ENCODE measurements around the gene KAZN. TPM values are rescaled to one million over a fixed set of nuclear protein-coding genes. Genes with fewer than 3 reads are reported as not detected.

Gene KAZN
- total and polyA plus RNA-seq, 10 donors: 20.0 to 245 (median 144) TPM

GRCh38 chr1:15031251-15031933, 432.9 kb downstream of the KAZN start:
- no peaks in the 10 kb centered on the region for H3K27me3 ChIP-seq (replicated peaks in 1 of 7)
- no peaks in the 10 kb centered on the region for H3K9me3 ChIP-seq
- peaks cover 0 to 22% (median 3%) of the 10 kb centered on the region in 6 donors for H3K36me3 ChIP-seq
- H3K4me3 ChIP-seq: no peak overlapping the region
- DNase-seq: no peak
- H3K4me1 ChIP-seq: peaks cover 0 to 66% (median 36%) of the 10 kb centered on the region in 6 donors
- WGBS, 5 donors: 81 to 85% (median 84%) methylated on average over 6 to 8 of the region's 8 CpGs
- H3K27ac ChIP-seq: peak overlapping the region in 5 of 8 donors; percentile 9 to 56 (median 30)
- TF ChIP-seq CTCF (IDR thresholded peaks at IDR 0.05 in 8 of 11, conservative IDR thresholded peaks at IDR 0.05 in 3 of 11) (no peak), POLR2A (IDR thresholded peaks at IDR 0.05) (no peak), POLR2AphosphoS5 (IDR thresholded peaks at IDR 0.05) (no peak)
- intact Hi-C loops (cut with DNase I; ENCODE audit: low total_unique reads): no loop called here

GRCh38 chr1:15033264-15033663, 434.8 kb downstream of the KAZN start:
- H3K36me3 ChIP-seq: peaks cover 0 to 41% (median 8%) of the 10 kb centered on the region in 6 donors
- peaks cover 0 to 49% (median 25%) of the 10 kb centered on the region in 6 donors for H3K4me1 ChIP-seq
- peak overlapping the region in 3 of 8 donors; percentile 2 to 21 (median 4) for H3K27ac ChIP-seq
- no peak overlapping the region for H3K4me3 ChIP-seq
- H3K9me3 ChIP-seq: no peaks in the 10 kb centered on the region
- TF ChIP-seq POLR2A (IDR thresholded peaks at IDR 0.05) (no peak), POLR2AphosphoS5 (IDR thresholded peaks at IDR 0.05) (no peak), CTCF (IDR thresholded peaks at IDR 0.05 in 8 of 11, conservative IDR thresholded peaks at IDR 0.05 in 3 of 11) (no peak)
- H3K27me3 ChIP-seq (replicated peaks in 1 of 7): no peaks in the 10 kb centered on the region
- intact Hi-C loops (cut with DNase I; ENCODE audit: low total_unique reads): no loop called here
- WGBS, 5 donors: 57 to 75% (median 60%) methylated on average over 4 of the region's 4 CpGs
- DNase-seq: no peak

GRCh38 chr1:15034656-15035055, 436.2 kb downstream of the KAZN start:
- TF ChIP-seq CTCF (IDR thresholded peaks at IDR 0.05 in 8 of 11, conservative IDR thresholded peaks at IDR 0.05 in 3 of 11) (no peak), POLR2AphosphoS5 (IDR thresholded peaks at IDR 0.05) (no peak), POLR2A (IDR thresholded peaks at IDR 0.05) (no peak)
- 89 to 92% (median 91%) methylated on average over 9 to 16 of the region's 16 CpGs for WGBS, 5 donors
- no peaks in the 10 kb centered on the region for H3K9me3 ChIP-seq
- H3K36me3 ChIP-seq: peaks cover 0 to 53% (median 10%) of the 10 kb centered on the region in 6 donors
- intact Hi-C loops (cut with DNase I; ENCODE audit: low total_unique reads): no loop called here
- DNase-seq: no peak
- no peaks in the 10 kb centered on the region for H3K27me3 ChIP-seq (replicated peaks in 1 of 7)
- no peak overlapping the region for H3K4me3 ChIP-seq
- H3K4me1 ChIP-seq: peaks cover 0 to 36% (median 15%) of the 10 kb centered on the region in 6 donors
- H3K27ac ChIP-seq: peak overlapping the region in 2 of 8 donors; percentile 4 to 36

- Histone ChIP-seq H3K9me3 (no peaks in the 10 kb centered on the region), H3K4me3 (no peak overlapping the region), H3K27me3 (replicated peaks in 1 of 7) (no peaks in the 10 kb centered on the region), H3K4me1 (peaks cover 0 to 31% (median 14%) of the 10 kb centered on the region in 6 donors), H3K36me3 (peaks cover 0 to 57% (median 10%) of the 10 kb centered on the region in 6 donors), H3K27ac (peak overlapping the region in 2 of 8 donors; percentile 11 to 54)
- 89 to 94% (median 93%) methylated on average over 3 of the region's 3 CpGs for WGBS, 5 donors
- DNase-seq: no peak
- intact Hi-C loops (cut with DNase I; ENCODE audit: low total_unique reads): no loop called here
- TF ChIP-seq CTCF (IDR thresholded peaks at IDR 0.05 in 8 of 11, conservative IDR thresholded peaks at IDR 0.05 in 3 of 11): no peak
- TF ChIP-seq POLR2AphosphoS5 (IDR thresholded peaks at IDR 0.05): no peak
- no peak for TF ChIP-seq POLR2A (IDR thresholded peaks at IDR 0.05)
Measured at GRCh38 chr1:15035236-15035635, 436.8 kb downstream of the KAZN start.
